Liver (tissue), 3 donors: Measurements from ENCODE around the gene OSBPL5.

Experiments
- EGR1 ChIP-seq, 2 donors: IDR thresholded peaks; 2 replicates each; pipeline ENCODE4 v1.6.1; 2016 to 2018; ENCODE audit warnings: antibody characterized with exemption in 2 of 2, low read depth in 2 of 2
- HNF4G ChIP-seq: IDR thresholded peaks from 2 replicates; pipeline ENCODE4 v1.6.1; 2016; ENCODE audit warnings: antibody characterized with exemption
- JUND ChIP-seq, 2 donors: IDR thresholded peaks; 2 replicates each; pipeline ENCODE4 v1.6.1; 2016; ENCODE audit warnings: antibody characterized with exemption in 2 of 2
- NR2F2 ChIP-seq: IDR thresholded peaks from 2 replicates; pipeline ENCODE4 v1.6.1; 2016; ENCODE audit warnings: antibody characterized with exemption
- RAD21 ChIP-seq, 2 donors: IDR thresholded peaks; 2 replicates each; pipeline ENCODE4 v1.6.1; 2016; ENCODE audit warnings: antibody characterized with exemption in 2 of 2, mild to moderate bottlenecking in 2 of 2
- SP1 ChIP-seq: IDR thresholded peaks from 2 replicates; pipeline ENCODE4 v1.6.1; 2018; ENCODE audit warnings: antibody characterized with exemption, mild to moderate bottlenecking
- TAF1 ChIP-seq: conservative IDR thresholded peaks from 2 replicates; pipeline ENCODE4 v1.6.1; 2016; ENCODE audit warnings: antibody characterized with exemption, mild to moderate bottlenecking
- YY1 ChIP-seq: IDR thresholded peaks from 2 replicates; pipeline ENCODE4 v1.6.1; 2016; ENCODE audit warnings: antibody characterized with exemption, mild to moderate bottlenecking
- TF ChIP-seq, protein P1 (sequence below): fragments of 150-350 bp; IDR thresholded peaks from 2 replicates; pipeline ENCODE4 v1.5.1; 2017; ENCODE audit warnings: improper control_type of control experiment, low read depth, low read length; ENCODE audit not compliant: missing input control
- TF ChIP-seq, protein P2 (sequence below): IDR thresholded peaks from 2 replicates; pipeline ENCODE4 v1.6.1; 2016; ENCODE audit warnings: antibody characterized with exemption
- TF ChIP-seq, protein P3 (sequence below): IDR thresholded peaks from 2 replicates; pipeline ENCODE4 v1.6.1; 2016; ENCODE audit warnings: antibody characterized with exemption
- TF ChIP-seq, protein P4 (sequence below): IDR thresholded peaks from 2 replicates; pipeline ENCODE4 v1.6.1; 2016; ENCODE audit warnings: antibody characterized with exemption, mild to moderate bottlenecking
- donor health status: healthy.
- donor health status: healthy.

DNA sequence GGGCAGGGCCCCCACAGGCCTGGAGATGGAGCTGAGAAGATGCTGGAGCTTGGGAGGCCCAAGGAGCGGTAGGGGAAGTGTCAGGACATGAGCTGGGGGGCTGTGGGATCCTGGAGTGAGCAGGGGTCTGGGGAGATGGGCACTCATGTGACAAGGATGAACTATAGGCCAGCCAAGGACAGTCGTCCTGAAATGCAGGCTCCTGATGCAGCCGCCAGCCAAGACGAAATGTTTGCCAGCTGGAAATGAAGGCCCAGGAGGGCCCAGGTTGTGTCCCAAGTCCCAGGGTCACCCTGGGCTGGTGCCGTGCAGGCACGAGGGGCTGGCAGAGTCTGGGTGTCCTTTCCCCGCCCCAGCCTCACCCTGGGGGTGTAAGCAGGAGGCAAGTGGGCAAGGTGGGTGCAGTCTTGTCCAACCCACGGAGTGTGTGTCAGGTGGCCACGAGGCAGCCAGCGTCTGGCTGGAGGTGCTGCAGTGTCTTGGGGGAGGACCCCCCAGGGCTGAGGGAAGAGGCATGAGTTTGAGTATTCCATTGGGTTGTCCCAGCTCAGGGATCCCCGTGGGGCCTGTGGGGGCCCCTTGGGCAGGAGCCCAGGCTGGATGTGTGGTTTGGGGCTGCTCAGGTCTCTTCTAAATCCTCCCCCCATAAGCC is 32.1 kb upstream of the OSBPL5 start:
- TF ChIP-seq SP1: no peak
- TF ChIP-seq, protein P1, sequence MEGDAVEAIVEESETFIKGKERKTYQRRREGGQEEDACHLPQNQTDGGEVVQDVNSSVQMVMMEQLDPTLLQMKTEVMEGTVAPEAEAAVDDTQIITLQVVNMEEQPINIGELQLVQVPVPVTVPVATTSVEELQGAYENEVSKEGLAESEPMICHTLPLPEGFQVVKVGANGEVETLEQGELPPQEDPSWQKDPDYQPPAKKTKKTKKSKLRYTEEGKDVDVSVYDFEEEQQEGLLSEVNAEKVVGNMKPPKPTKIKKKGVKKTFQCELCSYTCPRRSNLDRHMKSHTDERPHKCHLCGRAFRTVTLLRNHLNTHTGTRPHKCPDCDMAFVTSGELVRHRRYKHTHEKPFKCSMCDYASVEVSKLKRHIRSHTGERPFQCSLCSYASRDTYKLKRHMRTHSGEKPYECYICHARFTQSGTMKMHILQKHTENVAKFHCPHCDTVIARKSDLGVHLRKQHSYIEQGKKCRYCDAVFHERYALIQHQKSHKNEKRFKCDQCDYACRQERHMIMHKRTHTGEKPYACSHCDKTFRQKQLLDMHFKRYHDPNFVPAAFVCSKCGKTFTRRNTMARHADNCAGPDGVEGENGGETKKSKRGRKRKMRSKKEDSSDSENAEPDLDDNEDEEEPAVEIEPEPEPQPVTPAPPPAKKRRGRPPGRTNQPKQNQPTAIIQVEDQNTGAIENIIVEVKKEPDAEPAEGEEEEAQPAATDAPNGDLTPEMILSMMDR: no peak
- no peak for TF ChIP-seq RAD21 (IDR thresholded peaks at IDR 0.05)
- TF ChIP-seq, protein P2, sequence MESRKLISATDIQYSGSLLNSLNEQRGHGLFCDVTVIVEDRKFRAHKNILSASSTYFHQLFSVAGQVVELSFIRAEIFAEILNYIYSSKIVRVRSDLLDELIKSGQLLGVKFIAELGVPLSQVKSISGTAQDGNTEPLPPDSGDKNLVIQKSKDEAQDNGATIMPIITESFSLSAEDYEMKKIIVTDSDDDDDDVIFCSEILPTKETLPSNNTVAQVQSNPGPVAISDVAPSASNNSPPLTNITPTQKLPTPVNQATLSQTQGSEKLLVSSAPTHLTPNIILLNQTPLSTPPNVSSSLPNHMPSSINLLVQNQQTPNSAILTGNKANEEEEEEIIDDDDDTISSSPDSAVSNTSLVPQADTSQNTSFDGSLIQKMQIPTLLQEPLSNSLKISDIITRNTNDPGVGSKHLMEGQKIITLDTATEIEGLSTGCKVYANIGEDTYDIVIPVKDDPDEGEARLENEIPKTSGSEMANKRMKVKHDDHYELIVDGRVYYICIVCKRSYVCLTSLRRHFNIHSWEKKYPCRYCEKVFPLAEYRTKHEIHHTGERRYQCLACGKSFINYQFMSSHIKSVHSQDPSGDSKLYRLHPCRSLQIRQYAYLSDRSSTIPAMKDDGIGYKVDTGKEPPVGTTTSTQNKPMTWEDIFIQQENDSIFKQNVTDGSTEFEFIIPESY: no peak
- TF ChIP-seq, protein P3, sequence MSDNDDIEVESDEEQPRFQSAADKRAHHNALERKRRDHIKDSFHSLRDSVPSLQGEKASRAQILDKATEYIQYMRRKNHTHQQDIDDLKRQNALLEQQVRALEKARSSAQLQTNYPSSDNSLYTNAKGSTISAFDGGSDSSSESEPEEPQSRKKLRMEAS: no peak
- TF ChIP-seq, protein P4, sequence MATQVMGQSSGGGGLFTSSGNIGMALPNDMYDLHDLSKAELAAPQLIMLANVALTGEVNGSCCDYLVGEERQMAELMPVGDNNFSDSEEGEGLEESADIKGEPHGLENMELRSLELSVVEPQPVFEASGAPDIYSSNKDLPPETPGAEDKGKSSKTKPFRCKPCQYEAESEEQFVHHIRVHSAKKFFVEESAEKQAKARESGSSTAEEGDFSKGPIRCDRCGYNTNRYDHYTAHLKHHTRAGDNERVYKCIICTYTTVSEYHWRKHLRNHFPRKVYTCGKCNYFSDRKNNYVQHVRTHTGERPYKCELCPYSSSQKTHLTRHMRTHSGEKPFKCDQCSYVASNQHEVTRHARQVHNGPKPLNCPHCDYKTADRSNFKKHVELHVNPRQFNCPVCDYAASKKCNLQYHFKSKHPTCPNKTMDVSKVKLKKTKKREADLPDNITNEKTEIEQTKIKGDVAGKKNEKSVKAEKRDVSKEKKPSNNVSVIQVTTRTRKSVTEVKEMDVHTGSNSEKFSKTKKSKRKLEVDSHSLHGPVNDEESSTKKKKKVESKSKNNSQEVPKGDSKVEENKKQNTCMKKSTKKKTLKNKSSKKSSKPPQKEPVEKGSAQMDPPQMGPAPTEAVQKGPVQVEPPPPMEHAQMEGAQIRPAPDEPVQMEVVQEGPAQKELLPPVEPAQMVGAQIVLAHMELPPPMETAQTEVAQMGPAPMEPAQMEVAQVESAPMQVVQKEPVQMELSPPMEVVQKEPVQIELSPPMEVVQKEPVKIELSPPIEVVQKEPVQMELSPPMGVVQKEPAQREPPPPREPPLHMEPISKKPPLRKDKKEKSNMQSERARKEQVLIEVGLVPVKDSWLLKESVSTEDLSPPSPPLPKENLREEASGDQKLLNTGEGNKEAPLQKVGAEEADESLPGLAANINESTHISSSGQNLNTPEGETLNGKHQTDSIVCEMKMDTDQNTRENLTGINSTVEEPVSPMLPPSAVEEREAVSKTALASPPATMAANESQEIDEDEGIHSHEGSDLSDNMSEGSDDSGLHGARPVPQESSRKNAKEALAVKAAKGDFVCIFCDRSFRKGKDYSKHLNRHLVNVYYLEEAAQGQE: no peak
- TF ChIP-seq JUND (IDR thresholded peaks at IDR 0.05): no peak
- TF ChIP-seq HNF4G: no peak
- no peak for TF ChIP-seq TAF1
- no peak for TF ChIP-seq YY1
- TF ChIP-seq NR2F2: no peak
- no peak for TF ChIP-seq EGR1 (IDR thresholded peaks at IDR 0.05; ENCODE audit: low read depth in 2 of 2)
